Loucy (cell line): Measurements from ENCODE around the gene RACGAP1.
A peak's percentile ranks its signal among the peaks of the same experiment; 100 is the strongest.

Experiments
- H2AFZ ChIP-seq: fragments of 200-600 bp; sonication (generic); 2 replicates; pipeline ENCODE4 v1.6.0; 2016; ENCODE audit warnings: antibody characterized with exemption, mild to moderate bottlenecking, low read length, moderate library complexity
- H3F3A ChIP-seq: fragments of 200-600 bp; 2 replicates; pipeline ENCODE4 v1.6.0; 2016; ENCODE audit warnings: antibody characterized with exemption, low read depth, mild to moderate bottlenecking
- H3K27me3 ChIP-seq: fragments of 200-600 bp; sonication (generic); 2 replicates; pipeline ENCODE4 v1.6.1; 2014; ENCODE audit warnings: low read length, mild to moderate bottlenecking; ENCODE audit not compliant: insufficient read depth, poor library complexity, severe bottlenecking
- H3K36me3 ChIP-seq: fragments of 200-600 bp; sonication (generic); 2 replicates; pipeline ENCODE4 v1.6.1; 2016; ENCODE audit warnings: low read length; ENCODE audit not compliant: insufficient read depth
- H3K4me1 ChIP-seq: fragments of 200-600 bp; sonication (generic); 2 replicates; pipeline ENCODE4 v1.5.1; 2014; ENCODE audit warnings: low read length, mild to moderate bottlenecking; ENCODE audit not compliant: insufficient read depth, poor library complexity, severe bottlenecking
- H3K4me2 ChIP-seq: fragments of 200-600 bp; sonication (generic); 2 replicates; pipeline ENCODE4 v1.6.0; 2014; ENCODE audit warnings: antibody characterized with exemption, low read length, low read depth, mild to moderate bottlenecking; ENCODE audit not compliant: poor library complexity, severe bottlenecking
- H3K4me3 ChIP-seq: fragments of 200-600 bp; sonication (generic); 2 replicates; pipeline ENCODE4 v1.5.1; 2014; ENCODE audit warnings: low read length, mild to moderate bottlenecking, mixed read lengths; ENCODE audit not compliant: poor library complexity, severe bottlenecking
- H3K79me2 ChIP-seq: fragments of 200-600 bp; sonication (generic); 2 replicates; pipeline ENCODE4 v1.6.1; 2014; ENCODE audit warnings: low read length; ENCODE audit not compliant: insufficient read depth
- H3K9ac ChIP-seq: fragments of 200-600 bp; sonication (generic); 2 replicates; pipeline ENCODE4 v1.6.0; 2014; ENCODE audit warnings: mild to moderate bottlenecking, low read depth, low read length, moderate library complexity; ENCODE audit not compliant: poor library complexity, severe bottlenecking
- H3K9me2 ChIP-seq: fragments of 200-600 bp; sonication (generic); replicated peaks from 2 replicates; pipeline ENCODE4 v1.6.1; 2016; ENCODE audit warnings: low read depth, low read length, mixed read lengths
- H3K9me3 ChIP-seq: fragments of 200-600 bp; sonication (generic); 2 replicates; pipeline ENCODE4 v1.6.1; 2014; ENCODE audit warnings: mild to moderate bottlenecking, antibody characterized with exemption, low read length, low read depth; ENCODE audit not compliant: insufficient read depth
- H4K20me1 ChIP-seq: fragments of 200-600 bp; sonication (generic); 2 replicates; pipeline ENCODE4 v1.6.0; 2014; ENCODE audit warnings: antibody characterized with exemption, low read length, mild to moderate bottlenecking; ENCODE audit not compliant: insufficient read depth, poor library complexity, severe bottlenecking
- EZH2phosphoT487 ChIP-seq: fragments of 200-600 bp; IDR thresholded peaks from 2 replicates; pipeline ENCODE4 v1.6.1; 2018; ENCODE audit warnings: antibody characterized with exemption, mild to moderate bottlenecking, moderate library complexity, borderline replicate concordance
- TF ChIP-seq, protein P1 (sequence below): fragments of 200-600 bp; sonication (generic); conservative IDR thresholded peaks from 2 replicates; pipeline ENCODE4 v1.5.1; 2014; ENCODE audit warnings: mild to moderate bottlenecking, antibody characterized with exemption, low read length

The RACGAP1 gene

GRCh38 chr12:50018968-50019367 is 6.3 kb downstream of the RACGAP1 start:
- no peak for TF ChIP-seq EZH2phosphoT487
- TF ChIP-seq, protein P1, sequence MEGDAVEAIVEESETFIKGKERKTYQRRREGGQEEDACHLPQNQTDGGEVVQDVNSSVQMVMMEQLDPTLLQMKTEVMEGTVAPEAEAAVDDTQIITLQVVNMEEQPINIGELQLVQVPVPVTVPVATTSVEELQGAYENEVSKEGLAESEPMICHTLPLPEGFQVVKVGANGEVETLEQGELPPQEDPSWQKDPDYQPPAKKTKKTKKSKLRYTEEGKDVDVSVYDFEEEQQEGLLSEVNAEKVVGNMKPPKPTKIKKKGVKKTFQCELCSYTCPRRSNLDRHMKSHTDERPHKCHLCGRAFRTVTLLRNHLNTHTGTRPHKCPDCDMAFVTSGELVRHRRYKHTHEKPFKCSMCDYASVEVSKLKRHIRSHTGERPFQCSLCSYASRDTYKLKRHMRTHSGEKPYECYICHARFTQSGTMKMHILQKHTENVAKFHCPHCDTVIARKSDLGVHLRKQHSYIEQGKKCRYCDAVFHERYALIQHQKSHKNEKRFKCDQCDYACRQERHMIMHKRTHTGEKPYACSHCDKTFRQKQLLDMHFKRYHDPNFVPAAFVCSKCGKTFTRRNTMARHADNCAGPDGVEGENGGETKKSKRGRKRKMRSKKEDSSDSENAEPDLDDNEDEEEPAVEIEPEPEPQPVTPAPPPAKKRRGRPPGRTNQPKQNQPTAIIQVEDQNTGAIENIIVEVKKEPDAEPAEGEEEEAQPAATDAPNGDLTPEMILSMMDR = no peak
- H3K9me2 ChIP-seq = no peaks in the 10 kb centered on the region
- H3F3A ChIP-seq = no peaks in the 10 kb centered on the region
- peak overlapping the region; percentile 9 for H3K9ac ChIP-seq
- H2AFZ ChIP-seq = no peak overlapping the region
- H3K4me3 ChIP-seq = peak overlapping the region; percentile 27
- no peaks in the 10 kb centered on the region for H3K27me3 ChIP-seq
- peaks cover 46% of the 10 kb centered on the region for H4K20me1 ChIP-seq
- no peaks in the 10 kb centered on the region for H3K9me3 ChIP-seq
- peaks cover 23% of the 10 kb centered on the region for H3K36me3 ChIP-seq
- H3K4me1 ChIP-seq = peaks cover 70% of the 10 kb centered on the region
- H3K79me2 ChIP-seq = peaks cover 98% of the 10 kb centered on the region
- H3K4me2 ChIP-seq = peak overlapping the region; percentile 81

GRCh38 chr12:50018154-50018553 is 7.1 kb downstream of the RACGAP1 start:
- Histone ChIP-seq H3K79me2 (peaks cover 98% of the 10 kb centered on the region), H3K27me3 (no peaks in the 10 kb centered on the region), H3K4me3 (no peak overlapping the region), H3K4me1 (peaks cover 66% of the 10 kb centered on the region), H2AFZ (no peak overlapping the region), H3K9ac (no peak overlapping the region), H3K9me2 (no peaks in the 10 kb centered on the region), H3K4me2 (peak overlapping the region; percentile 81), H4K20me1 (peaks cover 45% of the 10 kb centered on the region), H3K36me3 (peaks cover 32% of the 10 kb centered on the region), H3F3A (no peaks in the 10 kb centered on the region), H3K9me3 (no peaks in the 10 kb centered on the region)
- TF ChIP-seq, protein P1 = no peak
- TF ChIP-seq EZH2phosphoT487 = no peak

DNA sequence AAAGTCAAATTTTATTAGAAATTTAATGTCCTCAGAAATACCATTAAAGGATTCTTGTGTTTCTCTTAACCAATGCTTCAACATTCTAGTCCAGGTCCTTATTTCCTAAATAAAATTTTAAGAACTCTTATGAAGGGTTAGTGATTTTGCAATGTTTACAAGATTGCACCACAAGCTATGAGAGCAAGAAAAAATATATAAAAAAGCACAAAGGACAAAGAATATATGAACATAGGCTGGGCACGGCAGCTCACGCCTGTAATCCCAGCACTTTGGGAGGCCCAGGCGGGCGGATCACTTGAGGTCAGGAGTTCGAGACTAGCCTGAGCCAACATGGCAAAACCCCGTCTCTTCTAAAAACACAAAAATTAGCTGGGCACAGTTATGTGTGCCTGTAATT is 7.7 kb downstream of the RACGAP1 start:
- Histone ChIP-seq H3K4me2 (peak overlapping the region; percentile 81), H3K36me3 (peaks cover 36% of the 10 kb centered on the region), H3K4me1 (peaks cover 61% of the 10 kb centered on the region), H3K9me2 (no peaks in the 10 kb centered on the region), H3K9me3 (no peaks in the 10 kb centered on the region), H3K9ac (no peak overlapping the region), H3K4me3 (peak overlapping the region; percentile 27), H3K79me2 (peaks cover 98% of the 10 kb centered on the region), H2AFZ (no peak overlapping the region), H3K27me3 (no peaks in the 10 kb centered on the region), H4K20me1 (peaks cover 40% of the 10 kb centered on the region), H3F3A (no peaks in the 10 kb centered on the region)
- TF ChIP-seq, protein P1 = no peak
- no peak for TF ChIP-seq EZH2phosphoT487
